ENCODE measurements around the gene NUMA1. TPM values are rescaled to one million over a fixed set of nuclear protein-coding genes. Genes with fewer than 3 reads are reported as not detected.

Gene NUMA1
- total and polyA plus RNA-seq, 9 of the 15 experiments (the other 6 are each of a cell fraction or from before 2014, with no cell fraction given), result 4.1 to 104 (median 51.2) TPM

DNA sequence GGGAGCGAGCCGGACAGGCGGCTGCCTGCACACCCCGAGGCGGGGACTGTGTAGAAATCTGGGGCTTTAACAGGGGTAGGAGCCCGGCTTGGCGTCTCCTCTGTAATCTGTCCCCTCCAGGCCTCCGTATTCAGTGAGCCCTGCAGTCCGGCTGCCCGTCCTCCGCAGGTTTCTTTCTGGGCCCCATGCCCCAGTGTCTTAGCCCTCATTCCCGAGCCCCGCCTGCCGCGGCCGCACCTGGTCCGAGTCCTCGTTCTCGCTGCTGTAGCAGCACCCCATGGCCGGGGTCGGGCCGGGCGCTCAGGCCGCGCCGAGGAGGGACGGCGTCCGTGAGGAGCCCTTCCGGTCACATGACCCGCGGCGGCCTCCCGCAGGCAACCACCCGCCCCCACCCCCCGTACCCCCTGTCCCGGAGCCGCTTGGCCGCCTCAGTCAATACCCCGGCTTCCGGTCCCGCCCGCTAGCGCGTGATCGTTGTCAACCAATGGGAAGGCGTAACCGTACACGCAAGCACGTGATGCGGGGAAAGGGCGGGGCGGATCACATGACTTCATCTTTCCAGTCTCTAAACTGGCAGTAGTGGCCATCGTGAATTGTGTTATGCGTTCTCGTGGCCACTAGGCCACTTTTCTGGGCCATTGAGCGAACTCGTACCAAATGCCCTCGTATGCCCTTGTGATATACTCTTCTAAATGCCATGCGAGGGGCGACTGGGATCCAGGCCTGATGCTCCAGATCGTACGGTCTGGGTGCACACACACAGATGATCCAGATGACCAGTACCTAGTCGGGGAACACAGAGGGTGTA, 22.8 kb upstream of the NUMA1 start, which contains the start of gene LAMTOR1 (continued):
- peak; percentile 31 to 48; a peak in 1 of 4 replicates for TF ChIP-seq ARNT (IDR thresholded peaks at IDR 0.05)
- TF ChIP-seq PHF8 (IDR thresholded peaks at IDR 0.05; ENCODE audit: borderline replicate concordance, low read length), result peak; percentile 92; the same call in 1 of the 2 replicates
- peak; percentile 64; the same call in 1 of the 2 replicates for TF ChIP-seq SP1 (CRISPR knock-in tag; IDR thresholded peaks at IDR 0.05)
- TF ChIP-seq, protein P1, sequence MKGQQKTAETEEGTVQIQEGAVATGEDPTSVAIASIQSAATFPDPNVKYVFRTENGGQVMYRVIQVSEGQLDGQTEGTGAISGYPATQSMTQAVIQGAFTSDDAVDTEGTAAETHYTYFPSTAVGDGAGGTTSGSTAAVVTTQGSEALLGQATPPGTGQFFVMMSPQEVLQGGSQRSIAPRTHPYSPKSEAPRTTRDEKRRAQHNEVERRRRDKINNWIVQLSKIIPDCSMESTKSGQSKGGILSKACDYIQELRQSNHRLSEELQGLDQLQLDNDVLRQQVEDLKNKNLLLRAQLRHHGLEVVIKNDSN (CRISPR knock-in tag; IDR thresholded peaks at IDR 0.05), result peak; percentile 98
- TF ChIP-seq ZNF232 (CRISPR knock-in tag; IDR thresholded peaks at IDR 0.05), result no peak
- TF ChIP-seq ZNF740 (CRISPR knock-in tag; IDR thresholded peaks at IDR 0.05), result no peak
- TF ChIP-seq ZNF740 (tag; IDR thresholded peaks at IDR 0.05), result no peak
- TF ChIP-seq ZNF431 (CRISPR knock-in tag; IDR thresholded peaks at IDR 0.05), result no peak; the same call in 1 of the 2 replicates
- TF ChIP-seq, protein P2, sequence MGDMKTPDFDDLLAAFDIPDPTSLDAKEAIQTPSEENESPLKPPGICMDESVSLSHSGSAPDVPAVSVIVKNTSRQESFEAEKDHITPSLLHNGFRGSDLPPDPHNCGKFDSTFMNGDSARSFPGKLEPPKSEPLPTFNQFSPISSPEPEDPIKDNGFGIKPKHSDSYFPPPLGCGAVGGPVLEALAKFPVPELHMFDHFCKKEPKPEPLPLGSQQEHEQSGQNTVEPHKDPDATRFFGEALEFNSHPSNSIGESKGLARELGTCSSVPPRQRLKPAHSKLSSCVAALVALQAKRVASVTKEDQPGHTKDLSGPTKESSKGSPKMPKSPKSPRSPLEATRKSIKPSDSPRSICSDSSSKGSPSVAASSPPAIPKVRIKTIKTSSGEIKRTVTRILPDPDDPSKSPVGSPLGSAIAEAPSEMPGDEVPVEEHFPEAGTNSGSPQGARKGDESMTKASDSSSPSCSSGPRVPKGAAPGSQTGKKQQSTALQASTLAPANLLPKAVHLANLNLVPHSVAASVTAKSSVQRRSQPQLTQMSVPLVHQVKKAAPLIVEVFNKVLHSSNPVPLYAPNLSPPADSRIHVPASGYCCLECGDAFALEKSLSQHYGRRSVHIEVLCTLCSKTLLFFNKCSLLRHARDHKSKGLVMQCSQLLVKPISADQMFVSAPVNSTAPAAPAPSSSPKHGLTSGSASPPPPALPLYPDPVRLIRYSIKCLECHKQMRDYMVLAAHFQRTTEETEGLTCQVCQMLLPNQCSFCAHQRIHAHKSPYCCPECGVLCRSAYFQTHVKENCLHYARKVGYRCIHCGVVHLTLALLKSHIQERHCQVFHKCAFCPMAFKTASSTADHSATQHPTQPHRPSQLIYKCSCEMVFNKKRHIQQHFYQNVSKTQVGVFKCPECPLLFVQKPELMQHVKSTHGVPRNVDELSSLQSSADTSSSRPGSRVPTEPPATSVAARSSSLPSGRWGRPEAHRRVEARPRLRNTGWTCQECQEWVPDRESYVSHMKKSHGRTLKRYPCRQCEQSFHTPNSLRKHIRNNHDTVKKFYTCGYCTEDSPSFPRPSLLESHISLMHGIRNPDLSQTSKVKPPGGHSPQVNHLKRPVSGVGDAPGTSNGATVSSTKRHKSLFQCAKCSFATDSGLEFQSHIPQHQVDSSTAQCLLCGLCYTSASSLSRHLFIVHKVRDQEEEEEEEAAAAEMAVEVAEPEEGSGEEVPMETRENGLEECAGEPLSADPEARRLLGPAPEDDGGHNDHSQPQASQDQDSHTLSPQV (IDR thresholded peaks at IDR 0.05), result peak; percentile 95
- peak; percentile 73 for TF ChIP-seq TAF1 (IDR thresholded peaks at IDR 0.05; ENCODE audit: control insufficient read depth, extremely low read depth, insufficient read depth, low read length, severe bottlenecking)
- TF ChIP-seq KDM4B (IDR thresholded peaks at IDR 0.05; ENCODE audit: borderline replicate concordance in 2 of 2, low read depth in 1 of 2), result peak in 1 of 2 experiments; percentile 72; a peak in 1 of 4 replicates
- peak; percentile 65 for TF ChIP-seq ZNF584 (CRISPR knock-in tag; IDR thresholded peaks at IDR 0.05; ENCODE audit: low read depth)
- no peak for TF ChIP-seq STAT5B (CRISPR knock-in tag; IDR thresholded peaks at IDR 0.05)
- no peak for TF ChIP-seq ZNF699 (CRISPR knock-in tag; IDR thresholded peaks at IDR 0.05; ENCODE audit: insufficient replicate concordance)
- peak; percentile 50; the same call in 1 of the 2 replicates for TF ChIP-seq EHMT2 (IDR thresholded peaks at IDR 0.05)
- peak; percentile 68; the same call in 1 of the 2 replicates for TF ChIP-seq BACH1 (tag; IDR thresholded peaks at IDR 0.05)
- TF ChIP-seq ATF3 (IDR thresholded peaks at IDR 0.05), result peak; percentile 57
- no peak for TF ChIP-seq ATF3 (CRISPR knock-in tag; conservative IDR thresholded peaks at IDR 0.05)
- TF ChIP-seq FOXA3 (CRISPR knock-in tag; conservative IDR thresholded peaks at IDR 0.05 in 1 of 2, IDR thresholded peaks at IDR 0.05 in 1 of 2), result peak; percentile 48 to 85; a peak in 3 of 4 replicates

Measured in K562 (cell line).